Erythroblast (primary cell): ENCODE results near the gene CDCP2.

ENCODE experiments used
- DNase-seq, 2 experiments: peaks; one replicate each; lab custom pipeline; 2025; lab: John Stamatoyannopoulos, UW
- GATA1 ChIP-seq: IDR thresholded peaks from 2 replicates; pipeline ENCODE4 v1.6.1; 2011; ENCODE audit warnings: low read depth, mild to moderate bottlenecking, control low read depth, low read length, moderate library complexity
- POLR2A ChIP-seq: IDR thresholded peaks from 2 replicates; pipeline ENCODE4 v1.6.1; 2011; ENCODE audit warnings: mild to moderate bottlenecking, low read length

The CDCP2 gene

GRCh38 chr1:54152696-54153095 is at the start of gene CDCP2:
Gene CDCP2, minus strand, starts transcription at chr1:54153000. Its CDS starts 78 bp downstream, at chr1:54152922.
- TF ChIP-seq GATA1 (no peak), POLR2A (no peak)

DNA sequence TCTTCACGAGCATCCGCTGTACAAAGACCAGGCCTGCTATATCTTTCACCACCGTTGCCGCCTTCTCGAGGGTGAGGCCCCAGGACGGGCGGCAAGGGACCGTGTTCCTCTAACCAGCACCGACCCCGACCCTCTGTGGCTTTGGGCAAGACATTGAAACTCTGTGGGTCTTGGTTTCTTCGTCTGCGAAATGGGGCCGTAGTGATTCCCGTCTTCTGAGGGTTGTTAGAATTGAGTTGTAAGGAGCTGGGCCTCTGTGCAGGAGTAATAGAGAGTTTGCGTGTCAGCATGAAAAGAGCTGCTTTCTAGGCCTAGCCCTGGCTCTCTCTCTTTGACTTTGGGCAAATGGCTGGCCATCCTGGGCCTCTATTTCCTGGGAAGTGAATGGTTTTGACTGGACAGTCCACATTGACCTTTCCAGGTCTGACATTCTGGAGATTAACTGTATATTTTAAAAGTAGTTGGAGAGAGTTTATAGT is 47.8 kb upstream of the CDCP2 start:
- DNase-seq, result peak in 1 of 2 experiments; percentile 71
- TF ChIP-seq GATA1, result no peak
- TF ChIP-seq POLR2A, result no peak

More at GRCh38 chr1:54152696-54153095, at the start of gene CDCP2:
- DNase-seq, result no peak

- peak; percentile 96 to 97 for DNase-seq
- peak; percentile 90 for TF ChIP-seq POLR2A
- no peak for TF ChIP-seq GATA1
Measured at GRCh38 chr1:54199765-54200518, 47.1 kb upstream of the CDCP2 start, which contains the start of the genes CYB5RL and MRPL37. Gene CYB5RL, minus strand, starts transcription at chr1:54200030. Its CDS starts 4,414 bp downstream, at chr1:54195616. Gene MRPL37, plus strand, starts transcription at chr1:54200167. Its CDS starts 77 bp downstream, at chr1:54200244.

- DNase-seq, result peak; percentile 43 to 63
- TF ChIP-seq POLR2A (no peak), GATA1 (no peak)
Measured at GRCh38 chr1:54199151-54199764, 46.5 kb upstream of the CDCP2 start.

DNA sequence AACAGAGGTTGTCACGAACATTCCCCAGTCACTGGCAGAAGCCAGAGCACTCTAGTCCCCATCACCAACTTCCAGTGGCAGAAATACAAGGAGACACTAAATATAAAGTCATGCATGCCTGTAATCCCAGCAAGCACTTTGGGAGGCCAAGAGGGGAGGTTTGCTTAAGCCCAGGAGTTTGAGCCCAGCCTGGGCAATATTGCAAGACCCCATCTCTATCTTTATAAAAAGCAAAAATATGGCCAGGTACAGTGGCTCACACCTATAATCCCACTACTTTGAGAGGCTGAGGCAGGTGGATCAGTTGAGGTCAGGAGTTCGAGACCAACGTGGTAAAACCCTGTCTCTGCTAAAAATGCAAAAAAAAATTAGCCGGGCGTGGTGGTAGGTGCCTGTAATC is 40.7 kb upstream of the CDCP2 start:
- TF ChIP-seq GATA1, result no peak

GRCh38 chr1:54191525-54191924 is 38.7 kb upstream of the CDCP2 start:
- DNase-seq, result no peak
- TF ChIP-seq POLR2A (no peak), GATA1 (no peak)

More for the DNA sequence above, 40.7 kb upstream of the CDCP2 start:
- no peak for DNase-seq

GRCh38 chr1:54190526-54190925 is 37.7 kb upstream of the CDCP2 start:
- no peak for DNase-seq
- TF ChIP-seq GATA1 (no peak), POLR2A (no peak)

GRCh38 chr1:54188291-54188690 is 35.5 kb upstream of the CDCP2 start:
- DNase-seq, result no peak
- TF ChIP-seq GATA1, result no peak
- TF ChIP-seq POLR2A, result no peak

DNA sequence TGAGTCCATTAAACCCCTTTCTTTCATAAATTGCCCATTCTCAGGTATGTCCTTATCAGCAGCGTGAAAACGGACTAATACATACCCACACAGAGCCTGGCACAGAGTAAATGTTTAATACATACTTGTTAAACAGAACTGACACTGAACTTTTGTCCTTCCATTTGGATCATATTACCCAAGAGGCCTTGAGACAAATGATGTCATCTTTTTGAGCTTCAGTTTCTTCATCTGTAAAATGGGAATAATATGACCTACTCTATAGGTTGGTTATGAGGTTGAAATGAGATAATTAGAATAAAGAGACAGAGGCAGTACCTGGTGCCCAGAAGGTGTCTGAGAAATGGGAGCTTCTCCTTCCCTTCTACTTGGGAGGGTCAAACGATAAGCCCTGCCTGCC is 33.3 kb upstream of the CDCP2 start:
- TF ChIP-seq GATA1 (no peak), POLR2A (no peak)
- no peak for DNase-seq

DNA sequence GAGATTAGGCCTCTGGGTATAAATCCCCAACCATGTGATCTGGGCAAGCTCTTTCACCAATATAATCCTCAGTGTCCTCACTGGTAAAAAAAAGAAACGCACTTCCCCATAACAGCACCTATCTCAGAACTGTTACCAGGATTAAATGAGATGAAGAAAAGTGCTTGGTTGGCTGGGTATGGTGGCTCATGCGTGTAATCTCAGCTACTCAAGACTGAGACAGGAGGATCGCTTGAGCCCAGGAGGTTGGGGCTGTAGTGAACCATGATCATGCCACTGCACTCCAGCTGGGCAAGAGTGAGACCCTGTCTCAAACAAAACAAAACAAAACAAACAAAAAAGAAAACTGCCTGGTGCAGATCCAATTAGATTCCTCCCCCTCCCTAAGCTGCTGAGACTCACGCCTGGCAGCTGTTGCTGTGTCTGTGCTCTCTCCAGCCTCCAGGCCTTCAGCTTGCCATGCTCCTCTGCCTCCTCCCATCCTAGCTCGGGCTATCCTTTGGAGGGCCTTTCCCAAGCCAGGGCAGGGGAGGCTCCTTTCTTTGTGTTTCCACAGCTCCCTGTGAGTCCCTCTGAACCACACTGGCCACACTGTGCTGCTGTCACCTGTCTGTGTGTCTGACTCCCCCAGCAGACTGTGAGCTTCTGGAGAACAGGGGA is 28.0 kb upstream of the CDCP2 start:
- no peak for DNase-seq
- no peak for TF ChIP-seq GATA1
- no peak for TF ChIP-seq POLR2A

GRCh38 chr1:54178296-54179070 is 25.7 kb upstream of the CDCP2 start:
- TF ChIP-seq POLR2A (no peak), GATA1 (no peak)
- DNase-seq, result no peak

DNA sequence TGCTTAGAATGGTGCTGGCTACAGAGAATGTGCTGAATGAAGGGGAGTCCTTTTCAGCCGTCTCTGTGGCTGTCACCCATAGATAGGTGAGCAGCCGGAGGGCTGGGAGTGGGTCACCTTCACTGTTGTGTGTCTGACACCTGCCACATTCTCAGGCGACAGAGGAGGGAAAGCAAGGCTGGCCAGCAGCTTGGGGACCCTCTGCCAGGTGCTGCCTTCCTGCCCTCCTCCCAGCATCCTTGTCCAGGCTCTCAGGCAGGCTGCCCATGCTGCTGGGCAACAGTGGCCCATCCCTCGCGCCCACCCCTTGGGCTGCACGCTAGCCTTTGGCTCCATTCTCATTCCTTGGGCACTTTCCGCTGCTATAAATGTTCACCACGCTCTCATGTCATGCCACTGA is 24.9 kb upstream of the CDCP2 start:
- DNase-seq, result no peak
- TF ChIP-seq GATA1 (no peak), POLR2A (no peak)

GRCh38 chr1:54176621-54177327 is 24.0 kb upstream of the CDCP2 start:
- DNase-seq, result no peak
- no peak for TF ChIP-seq POLR2A
- TF ChIP-seq GATA1, result no peak
